Stimulated activated CD8-positive, alpha-beta memory T cell treated with anti-CD3 and anti-CD28 coated beads, Interleukin-4, amount 100 ng/mL, for 48 hours (primary cell): Measurements from ENCODE around the gene DYNLT4.
"Not testable (repeated sequence)": the region's sequence is repeated elsewhere in the genome, so short reads cannot be mapped to it uniquely, and the experiment has no call there.

Experiments
- DNase-seq: peaks from one replicate; pipeline ENCODE4 v3.0.0-alpha.2; 2020

The DYNLT4 gene

DNA sequence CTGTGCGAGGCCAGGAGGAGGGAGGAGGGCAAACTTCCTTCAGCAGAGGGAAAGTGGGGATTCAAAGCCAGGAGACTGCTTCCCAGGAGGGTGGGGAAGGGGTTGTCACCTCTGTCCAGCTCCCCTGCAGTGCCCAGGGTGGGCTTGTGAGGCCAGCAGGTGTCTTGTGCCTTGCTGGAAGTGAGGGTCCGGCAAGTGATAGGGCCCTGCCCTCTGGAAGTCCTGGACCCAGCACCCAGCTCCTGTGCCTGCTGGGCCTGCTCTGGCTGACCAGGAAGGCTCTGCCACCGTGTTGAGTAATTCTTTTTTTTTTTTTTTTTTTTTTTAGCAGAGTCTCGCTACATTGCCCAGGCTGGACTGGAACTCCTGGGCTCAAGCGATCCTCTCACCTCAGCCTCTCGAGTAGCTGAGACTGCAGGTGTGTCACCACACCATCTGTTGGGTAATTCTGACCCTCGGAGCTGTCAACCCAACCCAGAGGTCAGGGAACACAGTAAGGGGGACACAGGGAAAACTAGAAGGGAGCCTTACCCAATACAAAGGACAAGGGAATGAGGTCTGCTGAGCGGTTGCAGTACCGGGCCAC is 20.2 kb downstream of the DYNLT4 start:
- DNase-seq: no peak

GRCh38 chr1:44786138-44786840 is 20.9 kb downstream of the DYNLT4 start:
- DNase-seq: peak; percentile 85

- DNase-seq: no peak
Measured at GRCh38 chr1:44785501-44786137, 21.5 kb downstream of the DYNLT4 start.

DNA sequence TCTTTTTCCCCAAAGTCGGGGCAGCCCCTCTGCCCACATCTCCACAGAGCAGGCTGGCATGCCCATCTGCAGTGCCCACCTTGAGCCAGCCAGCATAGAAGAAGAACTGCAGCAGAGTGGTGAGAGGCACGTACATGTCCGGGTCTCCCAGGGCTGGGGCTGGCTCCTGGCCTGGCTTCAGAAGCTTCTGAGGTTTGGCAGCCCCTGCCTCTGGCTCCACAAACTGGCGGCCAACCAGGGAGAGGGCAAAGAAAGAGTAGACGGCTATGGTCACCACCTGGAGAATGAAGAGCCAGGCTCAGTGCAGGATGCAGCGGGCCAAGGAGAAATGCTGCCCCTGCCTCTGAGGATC is 22.1 kb downstream of the DYNLT4 start:
- peak; percentile 38 for DNase-seq

DNA sequence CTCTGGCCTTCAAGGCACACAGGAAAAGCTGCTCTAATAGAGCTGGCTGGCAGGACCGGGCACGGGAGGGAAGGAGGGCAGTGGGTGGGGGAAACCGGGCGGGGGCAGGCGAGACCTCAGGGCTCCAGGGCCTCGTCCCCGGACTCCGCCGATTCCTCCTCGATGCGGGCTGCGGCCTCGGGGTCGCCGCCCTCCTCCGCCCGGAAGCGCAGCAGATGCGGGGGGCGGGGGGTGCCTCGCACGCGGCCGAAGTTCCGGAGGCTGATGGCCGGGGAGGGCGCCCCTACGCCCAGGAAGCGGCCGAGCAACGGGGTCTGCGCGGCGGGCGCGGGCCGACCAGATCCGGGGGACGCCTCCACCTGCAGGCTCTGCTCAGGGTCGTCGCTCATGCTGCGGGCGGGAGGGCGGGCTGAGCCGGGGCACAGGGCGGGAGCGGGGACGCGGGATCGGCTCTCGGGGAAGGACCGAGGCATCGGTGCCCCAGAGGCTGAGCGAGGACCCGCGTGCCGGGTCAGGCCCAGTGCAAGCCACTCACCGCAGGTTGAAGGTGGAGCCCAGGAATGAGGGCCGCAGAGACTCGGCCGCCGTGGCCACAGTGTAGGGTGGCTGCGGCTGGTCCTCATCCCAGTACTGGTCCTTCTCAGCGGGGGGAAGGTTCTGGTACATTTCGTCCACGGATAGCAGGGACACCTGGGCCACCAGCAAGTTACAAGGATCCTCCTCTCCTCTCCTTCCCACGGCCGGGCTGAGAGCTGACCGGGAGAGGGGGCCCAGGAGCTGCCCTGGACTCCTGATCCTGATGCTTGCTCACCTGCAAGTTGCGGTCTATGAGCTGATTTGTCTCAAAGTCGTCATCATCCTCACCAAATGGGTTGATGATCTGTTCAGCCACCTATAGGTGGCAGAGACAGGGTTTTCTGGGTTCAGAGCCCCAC is 22.8 kb downstream of the DYNLT4 start:
- DNase-seq: peak; percentile 61

- no peak for DNase-seq
Measured at GRCh38 chr1:44783697-44784093, 23.5 kb downstream of the DYNLT4 start.

DNA sequence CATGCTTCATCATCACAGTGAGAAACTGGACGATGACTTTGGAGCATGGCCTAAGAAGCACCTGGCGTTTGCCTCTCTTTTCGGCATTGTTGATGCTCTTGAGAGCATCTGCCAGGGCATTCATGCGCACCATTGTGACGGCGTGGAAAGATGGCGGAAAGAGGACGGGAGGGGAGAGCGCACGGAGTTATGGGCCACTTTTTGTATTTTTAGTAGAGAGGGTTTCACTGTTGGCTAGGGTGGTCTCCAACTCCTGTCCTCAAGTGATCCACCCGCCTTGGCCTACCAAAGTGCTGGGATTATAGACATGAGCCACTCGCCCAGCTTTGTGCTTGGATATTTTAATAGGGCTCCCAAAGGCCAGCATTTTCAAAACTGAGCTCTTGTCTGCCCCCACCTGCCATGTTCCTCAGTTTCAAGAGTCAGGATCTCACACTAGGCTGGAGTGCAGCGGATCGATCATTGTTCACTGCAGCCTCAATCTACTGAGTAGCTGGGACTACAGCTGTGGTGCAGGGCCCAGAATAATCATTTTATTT is 26.5 kb downstream of the DYNLT4 start:
- no peak for DNase-seq

DNA sequence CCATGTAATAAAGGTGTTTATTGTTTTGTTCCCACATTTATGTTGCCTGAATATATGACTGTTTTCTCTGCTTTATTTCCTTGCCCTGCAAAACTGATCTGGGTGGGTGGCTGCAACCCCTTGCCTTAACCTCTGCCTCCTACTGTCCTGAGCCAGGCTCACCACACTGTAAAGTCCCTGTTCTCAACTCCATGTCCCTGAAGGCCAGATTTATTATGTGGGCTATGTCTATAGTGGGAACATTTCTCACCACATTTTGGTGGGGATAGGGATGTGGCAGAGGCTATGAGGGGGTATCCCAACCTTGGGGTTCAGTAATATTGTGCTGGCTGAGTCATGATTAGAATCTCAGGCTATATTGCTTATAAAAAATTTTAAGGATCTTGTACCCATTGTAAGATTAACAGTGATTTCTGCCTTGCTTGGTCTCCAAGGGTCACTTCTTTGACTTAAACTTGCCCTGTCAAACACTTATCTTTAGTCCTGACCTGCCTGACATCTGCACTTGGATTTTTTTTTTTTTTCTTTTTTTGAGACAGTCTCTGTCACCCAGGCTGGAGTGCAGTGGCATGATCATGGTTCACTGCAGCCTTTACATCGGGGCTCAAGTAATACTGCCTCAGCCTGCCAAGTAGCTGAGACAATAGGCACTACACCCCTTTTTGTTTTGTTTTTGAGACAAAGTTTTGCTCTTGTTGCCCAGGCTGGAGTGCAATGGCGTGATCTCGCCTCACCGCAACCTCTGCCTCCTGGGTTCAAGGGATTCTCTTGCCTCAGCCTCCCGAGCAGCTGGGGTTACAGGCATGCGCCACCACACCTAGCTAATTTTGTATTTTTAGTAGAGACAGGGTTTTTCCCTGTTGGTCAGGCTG is 28.2 kb downstream of the DYNLT4 start:
- no peak for DNase-seq

GRCh38 chr1:44777969-44778635 is 29.0 kb downstream of the DYNLT4 start:
- DNase-seq: no peak

- DNase-seq: no peak
Measured at GRCh38 chr1:44777547-44777946, 29.6 kb downstream of the DYNLT4 start.

DNA sequence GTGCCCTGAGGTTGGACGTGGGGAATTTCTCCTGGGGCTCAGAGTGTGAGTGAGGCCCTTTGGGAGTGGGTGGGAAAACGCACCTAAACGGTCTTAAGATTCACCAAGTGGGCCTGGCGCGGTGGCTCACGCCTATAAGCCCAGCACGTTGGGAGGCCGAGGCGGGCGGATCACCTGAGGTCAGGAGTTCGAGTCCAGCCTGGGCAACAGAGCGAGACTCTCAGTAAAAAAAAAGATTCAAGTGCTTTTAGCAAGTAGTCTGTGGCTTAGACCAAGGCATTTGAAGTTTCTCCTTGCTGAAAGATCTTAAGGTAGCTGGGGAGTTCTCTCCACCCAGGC is 30.5 kb downstream of the DYNLT4 start:
- DNase-seq: no peak

GRCh38 chr1:44775930-44776729 is 31.0 kb downstream of the DYNLT4 start:
- no peak for DNase-seq

DNA sequence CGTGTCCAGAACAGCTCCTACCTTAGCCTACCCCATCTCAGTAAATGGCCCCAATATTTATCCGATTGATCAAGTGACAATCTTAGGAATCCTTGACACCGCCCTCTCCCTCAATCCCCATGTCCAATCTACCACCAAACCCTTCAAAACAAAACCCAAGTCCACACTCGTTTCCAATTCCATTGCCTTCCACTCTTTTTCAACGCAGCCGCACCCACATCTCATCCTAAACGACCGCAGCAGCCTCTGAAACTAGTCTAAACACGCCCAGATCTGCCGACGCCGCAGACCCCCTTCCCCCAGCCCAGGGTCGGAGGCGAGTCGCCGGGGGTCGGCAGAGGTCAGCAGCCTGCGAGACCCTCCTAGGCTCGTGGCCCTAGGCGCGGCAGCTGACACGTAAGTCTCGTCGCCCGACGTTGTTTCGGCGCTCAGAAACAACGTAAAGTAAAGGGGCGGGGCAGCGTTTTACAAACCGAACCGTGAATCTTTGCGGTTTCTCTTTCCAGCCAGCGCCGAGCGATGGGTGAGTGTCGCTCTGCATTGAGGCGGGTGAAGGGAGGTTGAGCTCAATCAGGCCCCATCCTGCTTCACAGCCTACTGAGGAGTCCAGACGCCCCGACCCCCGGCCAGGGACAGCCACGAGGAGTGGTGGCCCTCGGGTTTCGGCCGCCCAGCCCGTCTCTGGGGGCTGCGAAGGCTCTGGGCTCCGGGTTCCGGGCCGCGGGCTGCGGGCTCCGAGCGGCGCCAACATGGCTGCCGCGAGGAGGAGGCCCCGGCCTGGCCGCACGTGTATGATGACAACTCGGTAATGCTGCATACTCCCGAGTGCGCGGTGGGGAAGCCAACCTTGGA is 31.8 kb downstream of the DYNLT4 start, which contains the start of gene RPS8:
RPS8 (plus strand) TSS at position 463 of the 852 bp plus-strand sequence; CDS start at position 520, 57 bp downstream.
- peak; percentile 93 for DNase-seq

- not testable (repeated sequence) for DNase-seq
Measured at GRCh38 chr1:44766421-44766820, 40.7 kb downstream of the DYNLT4 start.

DNA sequence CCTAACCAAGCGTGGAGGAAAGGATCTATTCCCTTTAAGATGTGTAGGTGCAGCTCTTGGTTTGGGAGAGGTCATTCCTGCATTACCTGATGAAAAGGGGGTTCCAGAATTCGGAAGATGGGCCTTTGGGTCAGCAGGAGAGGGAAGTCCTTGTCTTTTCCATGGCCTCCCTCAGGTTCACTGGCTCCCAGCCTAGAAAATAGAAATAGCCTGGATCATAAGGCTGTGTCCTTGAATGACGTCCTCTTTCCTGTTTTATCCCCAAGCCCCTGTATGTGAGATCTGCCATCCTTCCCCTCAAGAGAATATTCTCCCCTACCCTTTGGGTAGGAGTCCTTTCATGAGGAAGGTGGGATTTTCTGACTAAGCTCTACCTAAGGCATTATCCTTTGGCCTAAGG is 46.3 kb downstream of the DYNLT4 start:
- no peak for DNase-seq

DNA sequence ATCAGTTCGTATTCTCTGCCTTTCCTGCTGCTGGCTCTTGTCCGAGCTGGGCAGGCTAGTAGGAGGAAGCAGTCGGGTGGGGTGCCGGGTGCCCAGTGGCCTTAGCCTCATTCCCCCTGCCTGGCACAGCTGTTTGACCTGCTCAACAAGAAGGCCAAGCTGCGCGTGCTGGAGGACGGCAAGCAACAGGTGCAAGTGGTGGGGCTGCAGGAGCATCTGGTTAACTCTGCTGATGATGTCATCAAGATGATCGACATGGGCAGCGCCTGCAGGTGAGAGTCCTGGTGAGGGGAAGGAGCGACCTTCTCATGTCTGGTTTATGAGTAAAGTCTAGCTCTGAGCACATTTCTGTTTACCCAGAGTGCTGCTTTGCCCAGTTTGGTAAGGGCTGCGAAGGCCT is 48.1 kb downstream of the DYNLT4 start:
- DNase-seq: no peak

GRCh38 chr1:44757420-44757819 is 49.7 kb downstream of the DYNLT4 start:
- no peak for DNase-seq
